Measurements from ENCODE around the gene SEZ6L2.
"Not testable (repeated sequence)": the region's sequence is repeated elsewhere in the genome, so short reads cannot be mapped to it uniquely, and the experiment has no call there.

The SEZ6L2 gene

GRCh38 chr16:29891525-29892457 lies 7.6 kb downstream of the SEZ6L2 start:
- no peak for DNase-seq (ENCODE audit: low read depth in 2 of 2)

- not testable (repeated sequence) for DNase-seq (ENCODE audit: low read depth in 2 of 2)
Measured at GRCh38 chr16:29889372-29889771, 10.0 kb downstream of the SEZ6L2 start.

DNA sequence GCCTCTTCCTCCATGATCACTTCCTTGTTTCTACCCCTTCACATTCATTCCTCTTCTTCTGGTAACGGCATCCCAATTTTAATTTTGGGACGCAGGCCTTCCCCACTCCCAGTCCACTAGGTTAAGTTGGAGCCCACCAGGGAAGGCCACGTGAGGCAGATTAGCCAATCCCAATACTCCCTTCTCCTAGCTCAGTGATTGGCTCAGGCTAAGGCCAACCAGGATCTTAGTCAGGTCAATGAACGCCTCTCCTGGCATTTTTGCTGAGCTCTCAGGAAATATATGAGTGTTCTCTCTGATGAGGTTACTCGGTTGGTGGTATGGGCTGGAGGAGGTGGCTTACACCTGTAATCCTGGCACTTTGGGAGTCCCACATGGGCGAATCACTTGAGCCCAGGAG lies 15.4 kb downstream of the SEZ6L2 start:
- DNase-seq (ENCODE audit: low read depth in 2 of 2): no peak

GRCh38 chr16:29881050-29881449 lies 18.3 kb downstream of the SEZ6L2 start:
- no peak for DNase-seq (ENCODE audit: low read depth in 2 of 2)

DNA sequence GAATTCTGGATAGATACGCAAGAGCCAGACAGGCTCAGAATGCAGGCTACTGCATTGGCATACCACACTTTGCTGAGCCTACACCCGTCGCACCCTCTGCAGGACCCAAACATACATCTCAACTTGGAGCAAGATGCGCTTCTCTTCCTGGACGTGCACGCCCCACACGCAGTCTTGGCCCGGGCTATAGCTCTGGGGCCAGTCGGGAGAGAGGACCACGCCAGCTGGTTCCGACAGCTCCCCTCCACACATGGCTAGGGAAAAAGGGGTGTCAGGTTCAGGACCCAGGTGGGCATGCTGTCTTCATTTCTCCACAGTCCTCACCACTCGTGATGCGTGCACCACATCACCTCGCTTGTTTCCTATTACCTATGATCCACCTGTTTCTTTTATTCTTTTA lies 21.2 kb downstream of the SEZ6L2 start:
- DNase-seq (ENCODE audit: low read depth in 2 of 2): no peak

DNA sequence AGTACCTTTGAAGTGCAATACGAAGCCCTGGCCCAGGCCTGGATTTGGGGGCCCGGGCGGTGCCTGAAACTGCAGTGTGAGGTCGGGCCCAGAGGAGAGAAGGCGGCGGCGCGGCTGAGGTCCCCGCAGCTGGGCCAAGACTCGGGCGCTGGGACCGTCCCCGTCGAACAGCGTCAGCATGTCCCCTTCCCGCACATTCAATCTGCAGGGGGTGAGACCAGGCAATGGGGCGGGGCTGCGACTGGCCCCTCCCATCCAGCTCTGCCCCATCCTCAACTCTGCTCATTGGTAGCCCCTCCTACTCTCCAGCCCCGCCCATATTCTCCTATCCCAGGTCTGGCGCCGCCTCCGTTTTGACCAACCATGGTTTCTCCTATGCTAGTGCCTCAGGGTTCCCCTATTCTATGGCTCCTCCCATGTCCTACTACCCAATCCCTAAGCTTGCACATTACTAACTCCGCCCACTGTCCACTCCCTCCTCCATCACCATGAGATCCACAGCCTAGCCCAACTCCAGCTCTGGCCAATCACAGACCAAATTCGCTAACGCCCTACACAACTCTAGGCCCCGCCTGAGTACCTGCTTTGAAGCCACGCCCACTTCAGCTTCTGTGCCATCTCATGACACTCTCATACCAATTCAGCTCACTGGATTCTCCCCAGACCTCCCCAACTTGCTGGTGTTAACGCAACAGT lies 21.9 kb downstream of the SEZ6L2 start:
- peak in 1 of 2 donors; percentile 54 for DNase-seq (ENCODE audit: low read depth in 2 of 2)

- no peak for DNase-seq (ENCODE audit: low read depth in 2 of 2)
Measured at GRCh38 chr16:29876594-29877249, 22.6 kb downstream of the SEZ6L2 start.

GRCh38 chr16:29876217-29876593 lies 23.1 kb downstream of the SEZ6L2 start:
- no peak for DNase-seq (ENCODE audit: low read depth in 2 of 2)

- DNase-seq (ENCODE audit: low read depth in 2 of 2): no peak
Measured at GRCh38 chr16:29875206-29875605, 24.1 kb downstream of the SEZ6L2 start.

GRCh38 chr16:29873319-29873718 lies 26.0 kb downstream of the SEZ6L2 start:
- DNase-seq (ENCODE audit: low read depth in 2 of 2): no peak

DNA sequence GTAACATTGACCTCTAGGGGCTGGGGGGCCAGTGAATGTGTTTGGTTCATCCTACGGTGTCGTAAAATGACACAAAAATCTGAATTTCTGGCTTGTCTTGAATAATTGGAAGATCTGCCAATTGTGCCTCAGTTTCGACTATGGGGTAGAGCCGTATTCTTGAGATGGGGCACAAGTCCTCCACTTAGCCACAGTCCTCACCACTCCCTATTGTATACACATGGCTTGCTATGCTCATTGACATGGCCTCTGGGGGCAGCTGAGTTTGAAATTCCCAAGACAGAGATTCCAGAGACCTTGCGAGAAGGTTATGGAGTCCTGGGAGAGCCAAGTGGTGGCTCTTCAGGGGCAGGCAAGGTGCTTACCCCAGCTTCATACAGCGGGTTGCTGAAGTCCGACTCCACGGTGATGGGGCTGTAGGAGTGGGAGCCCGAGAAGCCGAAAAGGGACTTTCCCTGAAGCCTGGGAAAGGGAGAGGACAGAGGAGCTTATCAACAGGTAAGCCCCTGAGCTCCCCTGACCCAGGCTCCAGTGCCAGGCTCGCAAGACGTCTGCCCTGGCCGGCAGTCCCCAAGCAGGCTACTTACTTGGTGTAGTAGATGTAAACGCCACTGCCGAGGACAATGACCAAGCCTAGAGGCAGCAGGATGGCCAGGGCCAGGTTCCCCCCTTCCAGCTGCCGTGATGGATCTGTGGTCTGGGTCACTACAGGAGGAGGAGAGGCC lies 27.4 kb downstream of the SEZ6L2 start:
- no peak for DNase-seq (ENCODE audit: low read depth in 2 of 2)

GRCh38 chr16:29869067-29869466 lies 30.3 kb downstream of the SEZ6L2 start:
- not testable (repeated sequence) for DNase-seq (ENCODE audit: low read depth in 2 of 2)

- no peak for DNase-seq (ENCODE audit: low read depth in 2 of 2)
Measured at GRCh38 chr16:29868396-29869009, 30.8 kb downstream of the SEZ6L2 start.

DNA sequence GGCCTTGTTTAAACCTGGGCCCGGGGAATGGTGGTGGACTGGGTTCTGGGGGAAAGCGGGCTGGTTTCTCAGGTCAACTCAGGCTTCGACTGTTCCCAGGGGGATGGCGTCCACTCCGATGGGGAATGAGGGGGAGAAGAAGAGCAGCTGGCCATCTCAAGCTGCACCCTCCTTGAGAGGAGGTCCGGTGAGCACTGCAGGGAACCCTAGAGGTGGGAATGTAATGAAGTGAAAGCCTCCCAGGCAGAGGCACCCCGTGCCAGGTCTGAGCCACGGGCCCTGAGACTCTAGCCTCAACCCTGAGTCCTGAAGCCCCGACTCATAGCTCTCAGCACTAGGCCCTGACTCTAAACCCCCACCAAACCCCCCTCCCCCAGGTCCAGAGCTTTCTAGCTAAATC lies 35.1 kb downstream of the SEZ6L2 start:
- DNase-seq (ENCODE audit: low read depth in 2 of 2): no peak

- DNase-seq (ENCODE audit: low read depth in 2 of 2): no peak
Measured at GRCh38 chr16:29863669-29863984, 35.7 kb downstream of the SEZ6L2 start.

- DNase-seq (ENCODE audit: low read depth in 2 of 2): peak; percentile 87 to 88
Measured at GRCh38 chr16:29862884-29863668, 36.3 kb downstream of the SEZ6L2 start, which contains the start of gene CDIPT. Gene CDIPT (minus strand): TSS chr16:29863226. CDS start chr16:29862857, 369 bp downstream.

DNA sequence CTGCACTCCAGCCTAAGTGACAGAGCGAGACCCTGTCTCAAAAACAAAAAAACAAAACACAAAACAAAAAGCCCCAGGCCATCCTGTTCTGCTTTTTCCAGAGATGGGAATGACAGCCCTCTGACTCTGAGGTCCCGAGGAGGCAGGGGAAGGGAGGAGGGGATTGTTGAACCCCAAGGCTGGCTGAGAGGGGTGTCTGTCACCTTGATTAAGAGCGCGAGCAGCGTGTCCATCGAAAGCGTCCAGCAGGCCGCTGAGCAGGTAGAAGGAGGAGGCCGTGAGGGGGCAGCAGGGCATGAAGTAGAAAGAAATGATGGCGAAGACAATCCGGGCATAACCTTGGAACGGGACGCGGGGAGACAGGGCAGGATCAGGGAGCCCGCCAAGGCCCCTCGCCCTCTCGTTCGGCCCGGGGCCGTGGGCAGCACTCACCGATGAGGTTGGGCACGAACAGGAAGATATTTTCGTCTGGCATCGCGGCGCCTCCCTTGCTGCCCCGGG lies 36.9 kb downstream of the SEZ6L2 start:
- no peak for DNase-seq (ENCODE audit: low read depth in 2 of 2)

DNA sequence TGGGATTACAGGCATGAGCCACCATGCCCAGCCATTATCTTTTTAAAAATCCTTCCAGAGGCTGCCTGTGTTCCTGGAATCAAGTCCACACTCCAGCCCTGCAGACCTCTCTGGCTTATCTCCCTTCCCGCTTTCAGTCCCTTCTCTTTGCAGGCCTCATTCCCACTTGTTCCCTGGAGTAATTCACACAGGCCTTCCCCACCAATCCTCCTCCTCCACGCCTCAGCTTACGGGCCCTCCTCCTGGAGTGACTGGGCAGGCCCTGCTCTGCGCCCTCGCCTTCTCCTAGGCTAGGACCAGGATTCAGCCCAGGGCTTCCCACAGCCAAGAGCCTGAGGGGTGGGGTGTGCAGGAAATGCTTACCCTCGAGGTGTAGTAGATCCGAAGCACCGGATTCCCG lies 39.1 kb downstream of the SEZ6L2 start:
- DNase-seq (ENCODE audit: low read depth in 2 of 2): no peak

DNA sequence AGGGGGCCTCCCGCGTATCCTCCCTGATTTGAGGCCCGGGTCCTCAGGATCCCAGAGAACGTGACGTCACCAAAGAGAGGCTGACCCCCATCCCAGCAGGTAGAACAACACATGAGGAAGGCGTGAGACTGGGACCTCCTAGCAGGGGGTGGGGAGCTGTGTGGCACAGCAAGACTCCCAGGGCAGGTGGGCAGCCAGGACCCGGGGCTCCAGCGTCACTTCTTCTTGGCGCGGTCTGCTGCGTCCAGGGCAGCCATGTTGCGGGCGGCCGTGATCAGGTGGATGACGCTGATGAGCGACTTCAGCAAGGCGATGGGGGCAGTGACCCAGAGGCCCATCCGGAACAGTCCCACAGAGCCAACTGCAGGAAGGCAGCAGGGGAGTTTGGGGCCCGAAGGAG lies 40.4 kb downstream of the SEZ6L2 start:
- DNase-seq (ENCODE audit: low read depth in 2 of 2): no peak

DNA sequence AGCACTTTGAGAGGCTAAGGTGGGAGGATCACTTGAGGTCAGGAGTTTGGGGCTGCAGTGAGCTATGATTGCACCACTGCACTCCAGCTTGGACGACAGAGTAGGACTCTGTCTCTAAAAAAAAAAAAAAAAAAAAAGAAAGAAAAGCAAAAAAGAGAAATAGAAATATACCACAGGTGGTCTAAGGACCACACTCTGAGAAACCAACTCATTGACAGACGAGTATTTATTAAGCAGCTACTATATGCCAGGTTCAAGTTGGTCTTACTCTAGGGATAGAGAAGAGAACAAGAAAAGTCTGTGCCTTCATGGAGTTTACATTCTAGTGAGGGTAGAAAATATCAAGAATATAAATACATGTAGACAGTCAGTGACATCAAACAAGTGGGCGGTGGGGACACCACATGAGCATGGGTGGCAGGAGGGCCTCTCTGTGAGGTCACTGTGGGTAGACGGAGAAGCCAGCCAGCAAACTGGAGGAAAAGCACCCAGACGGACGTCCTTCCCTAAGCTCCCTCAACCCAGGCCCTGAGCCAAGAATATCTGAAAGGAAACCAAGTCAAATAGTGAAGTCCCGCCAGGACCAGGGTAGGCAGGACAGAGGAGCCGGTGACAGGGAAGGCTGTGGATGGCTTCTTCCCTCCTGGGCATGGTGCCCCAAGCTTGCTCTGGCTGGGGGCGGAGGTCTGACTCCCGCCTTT lies 41.1 kb downstream of the SEZ6L2 start:
- DNase-seq (ENCODE audit: low read depth in 2 of 2): no peak

All from activated CD4-positive, alpha-beta T cell treated with anti-CD3 and anti-CD28 coated beads for 24 hours (primary cell).